Measurements from ENCODE around the gene NKX1-1.

Gene NKX1-1

GRCh38 chr4:1412376-1413203 is 6.3 kb upstream of the NKX1-1 start:
- no peak overlapping the region for H3K4me3 ChIP-seq (ENCODE audit: control insufficient read depth, low read depth, low read length)
- DNase-seq (ENCODE audit: low read depth), result no peak
- no peak for TF ChIP-seq CTCF (conservative IDR thresholded peaks at IDR 0.05; ENCODE audit: control insufficient read depth, insufficient read depth, low read depth, low read length)

GRCh38 chr4:1411436-1412375 is 5.5 kb upstream of the NKX1-1 start:
- H3K4me3 ChIP-seq (ENCODE audit: control insufficient read depth, low read depth, low read length), result no peak overlapping the region
- TF ChIP-seq CTCF (conservative IDR thresholded peaks at IDR 0.05; ENCODE audit: control insufficient read depth, insufficient read depth, low read depth, low read length), result no peak
- no peak for DNase-seq (ENCODE audit: low read depth)

GRCh38 chr4:1410491-1411325 is 4.5 kb upstream of the NKX1-1 start:
- no peak overlapping the region for H3K4me3 ChIP-seq (ENCODE audit: control insufficient read depth, low read depth, low read length)
- no peak for TF ChIP-seq CTCF (conservative IDR thresholded peaks at IDR 0.05; ENCODE audit: control insufficient read depth, insufficient read depth, low read depth, low read length)
- peak; percentile 29 for DNase-seq (ENCODE audit: low read depth)

GRCh38 chr4:1409491-1410425 is 3.5 kb upstream of the NKX1-1 start:
- no peak for TF ChIP-seq CTCF (conservative IDR thresholded peaks at IDR 0.05; ENCODE audit: control insufficient read depth, insufficient read depth, low read depth, low read length)
- DNase-seq (ENCODE audit: low read depth), result no peak
- no peak overlapping the region for H3K4me3 ChIP-seq (ENCODE audit: control insufficient read depth, low read depth, low read length)

- no peak overlapping the region for H3K4me3 ChIP-seq (ENCODE audit: control insufficient read depth, low read depth, low read length)
- no peak for TF ChIP-seq CTCF (conservative IDR thresholded peaks at IDR 0.05; ENCODE audit: control insufficient read depth, insufficient read depth, low read depth, low read length)
- DNase-seq (ENCODE audit: low read depth), result no peak
Observed at GRCh38 chr4:1409079-1409478, 2.8 kb upstream of the NKX1-1 start.
